Measurements from ENCODE around the gene PLCB4.
"Not testable (repeated sequence)": the region's sequence is repeated elsewhere in the genome, so short reads cannot be mapped to it uniquely, and the experiment has no call there.

Gene PLCB4

GRCh38 chr20:9141921-9142320 lies 73.0 kb downstream of the PLCB4 start:
- no peak for DNase-seq (ENCODE audit: low read depth, low spot score)

GRCh38 chr20:9142809-9143208 lies 73.9 kb downstream of the PLCB4 start:
- DNase-seq (ENCODE audit: low read depth, low spot score), result no peak

GRCh38 chr20:9143926-9144325 lies 75.0 kb downstream of the PLCB4 start:
- DNase-seq (ENCODE audit: low read depth, low spot score), result no peak

GRCh38 chr20:9144643-9145042 lies 75.8 kb downstream of the PLCB4 start:
- no peak for DNase-seq (ENCODE audit: low read depth, low spot score)

GRCh38 chr20:9145142-9145541 lies 76.3 kb downstream of the PLCB4 start:
- DNase-seq (ENCODE audit: low read depth, low spot score), result no peak

GRCh38 chr20:9146649-9147048 lies 77.8 kb downstream of the PLCB4 start:
- DNase-seq (ENCODE audit: low read depth, low spot score), result no peak

- no peak for DNase-seq (ENCODE audit: low read depth, low spot score)
Observed at GRCh38 chr20:9147547-9148024, 78.7 kb downstream of the PLCB4 start.

GRCh38 chr20:9148291-9148690 lies 79.4 kb downstream of the PLCB4 start:
- DNase-seq (ENCODE audit: low read depth, low spot score), result no peak

- no peak for DNase-seq (ENCODE audit: low read depth, low spot score)
Observed at GRCh38 chr20:9149087-9149486, 80.2 kb downstream of the PLCB4 start.

- no peak for DNase-seq (ENCODE audit: low read depth, low spot score)
Observed at GRCh38 chr20:9149796-9150195, 80.9 kb downstream of the PLCB4 start.

- DNase-seq (ENCODE audit: low read depth, low spot score), result no peak
Observed at GRCh38 chr20:9150679-9151078, 81.8 kb downstream of the PLCB4 start.

GRCh38 chr20:9152139-9152538 lies 83.3 kb downstream of the PLCB4 start:
- DNase-seq (ENCODE audit: low read depth, low spot score), result not testable (repeated sequence)

- DNase-seq (ENCODE audit: low read depth, low spot score), result no peak
Observed at GRCh38 chr20:9154464-9155024, 85.7 kb downstream of the PLCB4 start.

GRCh38 chr20:9156529-9157280 lies 87.8 kb downstream of the PLCB4 start:
- no peak for DNase-seq (ENCODE audit: low read depth, low spot score)

- no peak for DNase-seq (ENCODE audit: low read depth, low spot score)
Observed at GRCh38 chr20:9160331-9160730, 91.4 kb downstream of the PLCB4 start.

GRCh38 chr20:9160757-9161156 lies 91.9 kb downstream of the PLCB4 start:
- no peak for DNase-seq (ENCODE audit: low read depth, low spot score)

GRCh38 chr20:9161311-9161710 lies 92.4 kb downstream of the PLCB4 start:
- no peak for DNase-seq (ENCODE audit: low read depth, low spot score)

GRCh38 chr20:9163251-9163650 lies 94.4 kb downstream of the PLCB4 start:
- no peak for DNase-seq (ENCODE audit: low read depth, low spot score)

- DNase-seq (ENCODE audit: low read depth, low spot score), result no peak
Observed at GRCh38 chr20:9163995-9164394, 95.1 kb downstream of the PLCB4 start.

- DNase-seq (ENCODE audit: low read depth, low spot score), result no peak
Observed at GRCh38 chr20:9165261-9165660, 96.4 kb downstream of the PLCB4 start.

GRCh38 chr20:9166153-9166780 lies 97.4 kb downstream of the PLCB4 start:
- no peak for DNase-seq (ENCODE audit: low read depth, low spot score)

GRCh38 chr20:9169409-9169808 lies 100.5 kb downstream of the PLCB4 start:
- no peak for DNase-seq (ENCODE audit: low read depth, low spot score)

GRCh38 chr20:9172851-9173250 lies 104.0 kb downstream of the PLCB4 start:
- DNase-seq (ENCODE audit: low read depth, low spot score), result no peak
